NCI-H226 (cell line): ENCODE measurements around the gene SGSM1.
A peak's percentile ranks its signal among the peaks of the same experiment; 100 is the strongest.

Experiments used
- DNase-seq: peaks from one replicate; pipeline ENCODE4 v3.0.0-alpha.2; 2015

Gene SGSM1

DNA sequence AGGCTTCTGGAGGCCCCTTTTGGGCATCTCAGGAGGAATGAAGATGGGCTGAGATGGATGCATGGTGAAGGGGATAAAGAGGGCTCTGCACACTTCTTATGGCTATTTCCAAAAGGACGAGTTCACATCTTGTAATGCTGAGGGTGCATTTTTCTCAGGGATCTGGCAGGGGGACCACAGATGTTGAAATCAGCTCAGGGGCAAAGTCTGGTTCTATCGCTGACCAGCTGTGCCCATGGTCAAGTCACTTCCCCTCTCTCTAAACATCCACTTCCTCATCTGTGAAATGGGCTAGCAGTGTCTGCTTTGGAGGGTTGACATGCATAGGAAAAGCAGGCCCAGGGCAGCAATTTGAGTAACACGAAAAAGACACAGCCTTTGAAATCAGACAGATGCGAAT, 114.0 kb downstream of the SGSM1 start:
- no peak for DNase-seq

DNA sequence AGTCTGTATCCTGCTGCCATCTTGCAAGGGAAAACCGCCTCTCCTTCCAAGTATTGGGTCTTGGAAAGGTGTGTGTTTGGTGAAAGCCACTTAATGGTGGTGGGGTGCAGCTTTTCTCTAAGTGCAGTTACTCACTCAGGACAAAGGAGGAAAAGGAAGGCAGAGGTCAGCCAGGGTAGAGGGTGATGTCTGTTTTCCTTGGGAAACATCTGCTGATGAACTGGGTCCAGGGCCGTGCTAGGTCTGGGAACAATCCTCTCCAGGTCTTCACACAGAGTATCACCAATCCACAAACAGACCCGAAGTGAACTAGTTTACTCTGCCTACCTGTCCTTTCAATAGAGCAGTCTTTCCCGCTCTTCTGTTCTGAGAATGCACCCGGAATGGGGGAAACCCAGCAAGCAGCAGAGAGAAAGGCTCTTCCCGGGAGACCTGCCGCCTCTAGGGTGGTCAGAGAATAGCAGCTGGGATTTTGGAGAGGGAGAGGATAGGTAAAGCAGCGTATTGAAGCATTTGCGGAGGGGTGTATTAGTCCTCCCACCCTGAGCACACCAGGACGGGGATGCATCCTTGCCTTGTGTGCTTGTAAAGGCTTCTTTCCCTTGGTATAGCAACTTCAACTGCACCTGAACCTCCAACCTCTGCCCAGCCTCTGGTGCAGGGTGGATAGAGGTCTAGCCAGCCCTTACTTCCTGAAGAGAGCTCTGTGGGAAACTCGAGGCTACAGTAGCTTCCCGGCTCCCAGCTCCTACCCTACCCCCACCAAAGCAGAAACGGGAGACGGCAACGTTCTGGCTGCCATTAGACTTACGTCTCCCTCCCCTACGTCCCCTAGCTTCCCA, 119.8 kb downstream of the SGSM1 start:
- no peak for DNase-seq

DNA sequence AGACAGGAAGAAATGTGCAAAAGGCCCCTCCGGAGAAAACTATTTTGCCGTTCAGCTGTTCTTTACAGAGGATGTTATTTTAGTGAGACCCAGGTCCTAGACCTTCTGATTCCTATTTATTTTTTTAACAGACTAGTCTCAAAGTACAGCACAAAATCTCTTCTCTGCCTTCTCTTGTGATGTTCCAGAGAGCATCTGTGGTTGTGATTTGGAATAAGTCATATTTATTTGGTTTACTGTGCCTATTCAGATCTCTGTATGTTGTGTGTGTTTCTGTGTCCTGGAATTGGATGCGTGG, 120.4 kb downstream of the SGSM1 start:
- DNase-seq, result no peak

DNA sequence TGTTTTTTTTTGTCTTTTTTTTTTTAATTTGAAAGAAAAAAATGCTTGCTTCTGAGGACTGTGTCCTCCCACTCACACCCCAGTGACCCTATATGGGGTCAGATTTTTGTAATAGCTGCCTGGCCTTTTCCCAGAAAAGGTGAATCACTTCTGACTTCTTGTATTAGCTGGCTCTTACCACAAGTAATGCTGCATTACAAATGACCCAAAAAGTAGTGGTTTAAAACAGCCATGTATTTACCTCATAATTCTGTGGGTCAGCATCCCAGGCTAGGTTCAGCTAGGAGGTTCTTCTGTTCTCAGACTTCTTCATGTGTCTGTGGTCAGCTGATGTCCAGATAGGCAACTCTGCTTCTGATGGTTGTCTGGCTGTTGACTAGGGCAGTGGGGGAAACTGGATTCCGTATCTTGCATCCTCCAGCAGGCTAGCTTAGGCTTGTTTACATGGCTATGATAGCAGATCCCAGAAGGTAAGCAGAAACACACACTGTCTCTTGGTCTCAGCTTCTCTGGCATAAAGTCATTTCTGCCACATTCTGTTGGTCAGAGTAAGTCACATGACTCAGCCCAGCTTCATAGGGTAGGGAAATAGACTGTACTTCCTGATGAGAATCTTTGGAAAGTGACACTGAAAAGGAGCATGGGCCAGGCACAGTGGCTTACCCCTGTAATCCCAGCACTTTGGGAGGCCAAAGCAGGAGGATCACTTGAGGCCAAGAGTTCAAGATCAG, 121.0 kb downstream of the SGSM1 start:
- DNase-seq, result peak; percentile 17

DNA sequence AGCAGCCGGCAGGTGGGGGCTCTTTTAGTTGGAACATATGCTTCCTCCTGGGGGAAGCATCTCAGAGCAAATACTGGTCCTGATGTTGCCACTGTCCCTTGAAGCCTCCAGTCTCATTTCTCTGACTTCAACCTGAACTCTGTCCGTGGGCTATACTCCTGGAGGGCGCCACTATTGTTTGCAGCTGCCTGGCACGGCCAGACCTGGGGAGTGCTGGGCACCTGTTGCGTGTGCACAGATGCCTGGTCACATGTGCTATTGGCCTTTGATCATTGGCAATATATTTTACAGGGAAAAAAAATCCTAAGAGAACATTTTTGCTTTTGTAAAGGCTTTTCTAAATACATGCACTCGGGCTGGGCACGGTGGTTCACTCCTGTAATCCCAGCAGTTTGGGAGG, 122.3 kb downstream of the SGSM1 start:
- DNase-seq, result no peak

DNA sequence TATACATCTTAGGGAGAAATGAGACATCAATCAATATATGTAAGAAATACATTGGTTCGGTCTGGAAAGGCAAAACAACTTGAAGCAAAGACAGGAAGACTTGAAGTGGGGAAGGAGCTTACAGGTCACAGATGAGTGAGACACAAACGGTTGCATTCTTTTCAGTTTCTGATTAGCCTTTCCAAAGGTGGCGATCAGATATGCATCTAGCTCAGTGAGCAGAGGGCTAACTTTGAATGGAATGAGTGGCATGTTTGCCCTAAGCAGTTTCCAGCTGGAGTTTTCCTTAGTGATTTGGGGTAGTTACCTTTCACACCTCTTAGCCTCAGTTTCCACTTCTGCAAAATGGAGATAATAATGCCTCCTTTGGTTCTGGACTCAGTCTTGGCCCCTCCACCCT, 124.7 kb downstream of the SGSM1 start:
- DNase-seq, result no peak

DNA sequence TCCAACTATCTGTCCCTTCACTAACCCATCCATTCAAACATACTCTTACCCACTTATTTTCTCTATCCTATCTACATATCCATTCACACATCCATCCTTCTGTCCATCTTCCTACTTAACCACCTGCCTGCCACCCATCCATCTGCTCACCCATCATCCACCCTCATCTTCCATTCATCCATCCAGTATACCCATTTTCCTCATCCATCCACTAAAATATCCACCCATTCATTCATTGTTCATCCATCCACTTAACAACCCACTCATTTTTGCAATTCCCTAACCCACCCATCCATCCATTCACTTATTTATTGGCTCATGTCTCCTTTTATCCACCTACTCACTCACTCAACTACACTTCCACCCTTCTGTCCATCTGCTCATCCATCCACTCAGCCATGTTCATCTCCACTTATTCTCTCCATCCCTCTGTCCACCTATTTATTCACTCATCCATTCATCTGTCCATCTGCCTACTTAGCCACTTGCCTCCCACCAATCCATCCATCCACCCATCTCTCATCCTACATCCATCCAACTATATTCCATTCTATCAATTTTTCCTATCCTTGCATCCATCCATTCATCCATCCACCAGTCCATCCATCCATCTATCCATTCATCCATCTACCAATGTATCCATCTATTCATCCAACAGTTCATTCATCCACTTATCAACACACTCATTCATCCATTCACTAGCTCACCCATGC, 129.9 kb downstream of the SGSM1 start:
- DNase-seq, result no peak

DNA sequence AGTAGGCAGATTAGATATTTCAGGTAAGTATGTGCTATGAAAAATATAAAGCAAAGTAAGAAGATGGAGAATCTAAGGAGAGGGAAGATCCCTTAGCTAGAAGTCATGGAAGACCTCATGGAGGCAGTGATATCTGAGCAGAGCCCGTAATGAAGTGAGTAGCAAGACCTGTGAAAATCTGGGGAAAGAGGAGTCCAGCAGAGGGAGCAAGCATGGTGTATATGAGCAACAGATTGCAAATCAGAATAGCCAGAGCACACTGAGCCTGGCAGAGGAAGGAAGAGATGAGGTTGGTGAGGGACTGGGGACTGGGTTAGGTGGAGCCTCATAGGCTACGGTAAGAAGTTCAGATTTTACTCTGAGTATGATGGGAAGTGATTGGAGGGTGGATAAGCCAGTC, 131.1 kb downstream of the SGSM1 start:
- DNase-seq, result no peak

DNA sequence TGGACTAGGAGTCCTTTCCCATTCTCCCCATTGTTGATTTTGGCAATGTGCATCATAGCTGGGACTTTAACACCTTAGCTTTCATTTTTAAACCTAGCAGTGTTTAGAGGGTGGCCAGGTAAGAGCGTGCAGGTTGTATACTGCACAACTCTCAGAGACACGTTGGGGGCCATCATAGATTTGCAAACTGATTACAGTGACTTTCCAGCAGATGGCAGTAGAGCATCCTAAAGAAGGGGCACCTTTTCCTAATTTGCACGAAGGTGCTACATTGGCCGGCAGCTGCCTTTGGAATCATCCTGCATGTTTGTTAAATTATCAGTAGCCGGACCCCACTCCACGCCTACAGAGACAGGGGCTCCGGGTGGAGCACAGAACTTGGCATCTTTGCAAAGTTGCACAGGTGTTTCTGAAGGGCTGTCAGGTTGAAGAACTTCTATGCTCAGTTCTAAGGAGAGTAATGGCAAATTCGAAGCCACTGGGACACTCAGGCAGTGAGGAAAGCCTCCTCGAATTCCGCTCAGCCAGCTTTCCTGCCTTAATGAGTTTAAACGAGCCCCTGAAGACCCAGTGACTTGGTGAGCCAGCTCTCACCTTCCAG, 132.8 kb downstream of the SGSM1 start:
- no peak for DNase-seq

DNA sequence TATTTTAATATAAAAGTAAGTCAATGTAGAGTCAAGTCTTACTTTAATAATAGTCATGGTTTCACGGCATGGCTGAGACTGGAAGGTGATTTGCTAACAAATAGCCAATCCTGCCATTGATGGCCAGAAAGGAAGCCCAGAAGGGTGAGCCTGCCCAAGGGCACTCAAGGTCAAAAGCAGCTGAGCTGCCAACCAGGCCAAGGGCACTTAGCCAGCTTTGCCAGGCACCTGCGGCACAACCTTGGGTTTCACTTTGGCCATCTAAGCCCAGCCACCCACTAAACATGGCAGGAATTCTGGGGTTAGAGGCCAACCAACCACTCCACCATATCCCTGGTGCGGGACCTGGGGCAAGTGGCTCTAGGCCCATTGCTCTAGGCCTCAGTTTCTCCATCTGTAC, 136.3 kb downstream of the SGSM1 start:
- no peak for DNase-seq

DNA sequence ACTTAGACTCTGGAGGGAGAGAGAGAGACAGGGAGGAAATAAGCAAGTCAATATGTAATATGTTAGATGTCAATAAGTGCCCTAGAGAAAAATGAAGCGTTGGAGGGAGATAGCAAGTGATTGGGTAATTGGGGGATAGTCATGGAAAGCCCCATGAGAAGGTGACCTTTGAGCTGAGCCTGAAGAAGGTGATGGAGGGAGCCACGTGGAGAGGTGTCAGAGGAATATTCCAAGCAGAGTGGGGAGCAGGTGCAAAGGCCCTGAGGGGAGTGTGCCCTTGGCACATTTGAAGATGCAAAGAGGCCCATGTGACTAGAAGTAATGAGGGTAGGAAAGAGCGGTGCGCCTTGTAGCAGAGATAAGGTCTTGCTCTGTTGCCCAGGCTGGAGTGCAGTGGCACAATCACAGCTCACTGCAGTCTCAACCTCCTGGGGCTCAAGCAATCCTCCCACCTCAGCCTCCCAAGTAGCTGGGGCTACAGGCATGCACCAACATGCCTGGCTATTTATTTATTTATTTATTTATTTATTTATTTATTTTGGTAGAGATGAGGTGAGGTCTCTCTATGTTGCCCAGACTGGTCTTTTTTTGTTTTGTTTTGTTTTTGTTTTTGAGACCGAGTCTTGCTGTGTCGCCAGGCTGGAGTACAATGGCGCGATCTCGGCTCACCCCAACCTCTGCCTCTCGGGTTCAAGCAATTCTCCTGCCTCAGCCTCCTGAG, 138.4 kb downstream of the SGSM1 start:
- no peak for DNase-seq

DNA sequence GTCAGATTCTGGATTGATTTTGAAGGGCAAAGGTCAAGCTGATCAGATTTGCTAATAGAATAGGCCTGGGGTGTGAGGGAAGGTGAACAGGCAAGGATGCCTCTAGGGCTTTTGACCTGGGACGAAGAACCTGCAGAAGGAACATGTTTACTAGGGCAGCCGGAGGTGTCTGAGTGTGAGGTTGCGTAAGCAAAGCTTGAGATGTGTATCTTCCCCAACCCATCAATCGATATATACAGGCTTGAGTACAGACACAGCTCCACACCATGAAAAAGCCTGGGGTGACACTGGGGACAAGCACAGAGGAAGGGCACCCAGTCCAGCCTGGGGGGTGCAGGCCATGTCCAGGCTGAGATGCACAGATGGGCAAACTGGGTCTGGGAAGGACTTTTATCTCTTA, 139.4 kb downstream of the SGSM1 start:
- DNase-seq, result no peak

DNA sequence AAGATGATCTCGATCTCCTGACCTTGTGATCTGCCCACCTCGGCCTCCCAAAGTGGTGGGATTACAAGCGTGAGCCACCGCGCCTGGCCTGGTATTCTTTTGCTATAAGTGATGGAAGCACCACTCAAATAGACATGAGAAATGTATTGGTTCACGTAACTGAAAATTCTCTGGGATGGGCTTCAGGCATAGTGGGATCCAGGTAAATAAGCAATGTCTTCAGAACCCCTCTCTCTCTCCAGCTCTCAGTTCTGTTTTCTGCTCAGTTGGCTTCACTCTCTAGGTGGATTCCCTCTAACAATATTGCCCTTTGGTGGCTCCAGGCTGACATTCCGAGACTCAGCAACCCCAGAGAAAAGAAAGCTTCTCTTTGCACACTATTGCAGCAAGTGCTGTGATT, 141.4 kb downstream of the SGSM1 start:
- no peak for DNase-seq

DNA sequence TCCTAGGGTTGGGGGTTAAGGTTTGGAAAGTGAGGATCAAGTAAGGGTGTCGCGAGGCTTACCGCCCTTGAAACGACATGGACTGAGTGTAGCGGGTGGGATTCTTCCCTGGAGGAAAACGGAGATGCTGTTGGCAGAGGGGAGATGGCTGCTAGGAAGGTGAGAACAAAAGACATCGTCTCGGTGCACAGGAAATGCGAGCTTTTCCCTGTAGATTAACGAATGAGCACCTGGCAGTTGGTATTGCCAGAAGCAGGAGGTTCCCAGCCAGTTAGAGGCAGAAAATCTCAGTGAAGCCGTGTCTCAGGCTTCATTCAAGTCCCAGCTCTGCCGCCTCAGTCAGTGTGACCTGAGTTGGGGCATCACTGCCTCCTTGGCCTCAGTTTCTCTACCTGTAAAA, 141.9 kb downstream of the SGSM1 start:
- DNase-seq, result no peak

DNA sequence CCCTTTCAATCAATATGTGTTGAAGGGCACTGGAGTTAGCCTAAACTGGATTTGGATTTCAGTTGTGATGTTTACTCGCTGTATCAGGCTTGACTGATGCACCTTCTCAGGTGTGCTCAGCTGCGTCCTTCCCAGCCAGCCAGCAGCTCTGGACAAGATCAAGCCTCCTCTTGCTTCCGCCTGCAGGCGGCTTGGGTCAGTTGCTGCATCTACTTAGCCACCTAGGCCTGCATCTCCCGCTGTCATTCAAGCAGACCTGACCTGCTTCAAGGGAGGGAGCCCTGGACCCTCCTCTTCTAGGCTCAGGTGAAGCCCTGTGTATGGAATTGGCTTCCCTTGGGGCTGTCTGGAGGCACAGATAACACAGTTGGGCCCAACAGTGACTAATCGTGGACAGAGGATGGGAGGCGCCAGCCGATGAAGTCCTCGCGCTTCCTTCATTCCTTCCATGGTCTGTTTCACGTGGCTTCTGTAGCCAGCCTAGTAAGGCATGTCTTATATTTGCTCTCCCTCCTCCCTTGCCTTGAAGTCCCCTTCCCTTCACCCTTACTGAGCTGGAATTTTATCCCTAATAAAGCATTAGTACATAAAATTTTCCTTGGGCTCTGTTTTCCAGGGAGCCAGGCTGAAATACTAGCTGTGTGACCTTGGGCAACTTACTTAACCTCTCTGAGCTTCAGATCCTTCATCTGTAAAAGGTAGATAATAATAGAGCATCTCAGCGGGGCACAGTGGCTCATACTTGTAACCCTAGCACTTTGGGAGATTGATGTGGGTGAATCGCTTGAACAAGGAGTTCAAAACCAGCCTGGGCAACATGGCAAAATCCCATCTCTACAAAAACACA, 142.6 kb downstream of the SGSM1 start:
- no peak for DNase-seq

DNA sequence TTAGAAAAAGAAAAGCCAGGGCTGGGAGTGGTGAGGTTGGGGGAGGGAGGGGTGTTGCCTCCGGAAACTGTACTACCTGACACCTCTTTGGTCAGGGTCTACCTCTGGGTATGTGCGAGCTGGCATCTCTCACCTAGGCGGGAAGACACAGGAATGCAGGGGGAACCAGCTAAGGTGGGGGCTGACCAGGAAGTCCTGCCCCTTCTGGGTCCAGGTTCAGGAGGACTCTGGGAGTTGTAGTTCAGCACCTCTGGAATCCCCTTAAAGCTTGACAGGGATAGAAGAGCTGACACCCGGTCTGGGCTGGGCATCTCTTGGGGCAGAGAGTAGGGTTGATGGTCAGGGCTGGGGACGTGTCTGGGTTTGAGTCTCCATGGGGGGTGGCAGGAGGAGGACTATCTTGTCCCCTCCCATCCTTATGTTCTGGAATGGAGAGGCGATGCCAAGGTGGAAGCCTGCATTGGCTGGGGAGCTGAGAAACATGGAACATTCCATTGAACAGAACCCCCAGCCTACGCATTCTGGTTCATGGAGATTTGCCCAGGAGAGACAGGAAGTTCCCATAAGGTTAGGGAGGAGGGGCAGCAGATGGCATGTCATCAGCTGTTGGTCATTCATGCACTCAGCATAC, 144.4 kb downstream of the SGSM1 start:
- peak; percentile 50 for DNase-seq

DNA sequence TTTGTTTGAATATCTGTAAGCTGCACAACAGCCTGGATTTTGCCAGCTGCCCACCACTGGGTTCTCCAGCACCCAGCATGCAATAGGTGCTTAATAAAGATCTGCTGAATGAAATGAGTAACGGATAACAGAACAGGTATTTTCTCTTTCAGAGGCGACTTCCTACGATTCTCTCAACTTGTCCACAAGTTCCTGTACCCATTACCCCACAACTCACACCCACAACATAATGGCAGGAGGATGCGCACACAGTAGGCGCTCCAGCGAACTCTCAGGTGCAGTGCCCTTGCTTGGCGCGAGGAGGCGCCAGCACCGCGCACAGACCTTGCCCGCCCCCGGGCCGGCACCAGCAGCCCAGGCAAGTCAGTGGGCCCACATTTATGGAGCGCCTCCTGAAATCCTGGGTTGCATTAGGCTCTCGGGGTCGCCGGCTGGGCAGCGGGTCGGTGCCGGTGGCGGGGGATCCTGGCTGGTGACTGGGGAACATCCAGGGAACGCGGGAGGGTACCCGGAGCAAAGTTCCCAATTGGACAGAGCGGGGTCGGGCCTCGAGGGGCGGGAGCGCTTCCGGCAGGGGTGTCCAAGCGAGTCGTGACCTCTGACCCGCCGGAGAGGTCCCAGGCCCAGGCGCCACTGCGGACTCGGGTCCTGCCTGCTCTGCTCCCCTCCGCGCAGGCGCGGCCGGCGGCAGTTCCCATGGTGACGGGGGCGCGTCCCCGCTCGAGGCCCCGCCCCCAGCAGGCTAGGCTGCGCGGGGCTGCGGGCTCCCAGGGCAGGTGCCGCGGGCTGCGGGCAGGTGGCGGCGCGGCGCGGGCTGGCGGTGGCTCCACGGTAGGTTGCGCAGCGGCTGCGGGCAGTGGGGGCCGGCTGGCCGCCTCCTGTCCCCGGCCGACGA, 146.2 kb downstream of the SGSM1 start, which contains the start of gene KIAA1671:
TSS of gene KIAA1671 (plus strand) at position 775 of the 895 bp plus-strand sequence. CDS start 75,284 bp downstream, outside the sequence.
- DNase-seq, result peak; percentile 56

DNA sequence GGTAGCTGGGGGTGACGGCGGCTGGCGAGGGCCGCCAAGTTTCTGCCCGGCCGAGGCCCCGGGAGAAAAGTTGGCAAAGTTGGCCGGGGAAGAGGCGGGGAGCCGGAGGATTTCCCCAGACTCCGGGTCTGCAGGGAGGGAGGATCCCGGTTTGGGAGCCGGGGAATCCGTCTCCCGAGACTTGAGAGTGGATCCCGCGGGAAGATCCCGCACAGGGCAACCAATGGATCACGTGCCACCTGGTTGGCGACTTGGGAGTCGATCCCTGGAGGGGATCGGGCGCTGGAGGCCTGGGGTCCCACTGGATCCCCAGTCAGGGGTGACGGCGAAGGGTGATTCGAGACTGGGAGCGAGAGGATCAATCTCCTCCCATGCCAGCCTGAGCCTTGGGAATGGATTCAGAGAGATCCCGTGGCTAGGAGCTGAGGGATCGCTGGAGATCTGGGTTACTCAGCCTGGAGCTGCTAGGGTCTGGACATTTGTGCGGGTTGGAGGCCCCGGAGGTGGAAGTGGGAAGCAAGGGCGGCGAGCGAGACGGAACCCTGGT, 146.9 kb downstream of the SGSM1 start:
- peak; percentile 51 for DNase-seq

DNA sequence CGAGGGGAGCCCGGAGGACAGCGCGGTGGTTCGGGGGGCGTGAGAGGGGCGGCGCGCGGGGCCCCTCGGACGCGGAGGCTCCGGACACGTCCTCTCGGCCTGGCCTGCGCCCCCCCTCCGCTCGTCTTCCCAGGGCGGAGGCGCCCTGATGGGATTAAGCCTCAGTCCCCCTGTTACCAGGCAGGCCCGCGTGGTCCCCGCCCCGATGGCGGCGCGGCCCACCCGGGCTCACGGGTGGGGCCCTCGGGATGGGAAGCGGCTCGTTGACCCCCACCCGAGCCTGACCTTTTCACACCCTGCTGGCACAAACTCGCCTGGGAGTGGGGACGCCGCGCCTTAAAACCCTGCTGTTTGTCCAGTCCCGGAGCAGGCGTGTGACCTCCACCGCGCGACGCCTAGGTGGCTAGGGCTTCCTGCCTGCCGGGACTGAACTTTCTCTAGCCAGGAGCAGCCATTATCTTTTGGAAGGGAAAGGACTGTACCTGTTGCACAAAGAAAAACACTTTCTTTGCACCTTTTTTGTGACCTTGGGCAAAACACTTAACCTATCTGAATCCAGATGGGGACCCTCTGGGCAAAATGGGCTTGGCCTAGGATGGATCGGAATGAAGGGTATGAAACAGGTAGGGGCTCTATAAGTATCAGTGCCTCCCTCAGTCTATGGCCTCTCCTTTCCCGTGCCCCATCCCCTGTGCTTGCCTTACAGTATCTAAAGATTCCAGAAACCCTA, 147.5 kb downstream of the SGSM1 start:
- DNase-seq, result no peak
